T-helper 1 cell treated with Interleukin-12 subunit alpha and Interleukin-12 subunit beta and Interleukin-4 antibody, amounts not matched to agents 30 ng/mL and 1 ng/mL, for 36 hours (primary cell): Measurements from ENCODE around the gene FALEC. TPM values are rescaled to one million over a fixed set of nuclear protein-coding genes. Genes with fewer than 3 reads are reported as not detected.

ENCODE experiments used
- intact Hi-C: fragments of 100-400 bp; cut with micrococcal nuclease; formaldehyde crosslinking; loops from one replicate; pipeline ENCODE4 v1.15.1; 2024
- total RNA-seq: library from RNA; stranded (reverse); gene quantifications from 2 replicates; pipeline ENCODE4 v1.2.3, GENCODE V29; 2022

The FALEC gene
- total RNA-seq = not detected in 2 replicates

DNA sequence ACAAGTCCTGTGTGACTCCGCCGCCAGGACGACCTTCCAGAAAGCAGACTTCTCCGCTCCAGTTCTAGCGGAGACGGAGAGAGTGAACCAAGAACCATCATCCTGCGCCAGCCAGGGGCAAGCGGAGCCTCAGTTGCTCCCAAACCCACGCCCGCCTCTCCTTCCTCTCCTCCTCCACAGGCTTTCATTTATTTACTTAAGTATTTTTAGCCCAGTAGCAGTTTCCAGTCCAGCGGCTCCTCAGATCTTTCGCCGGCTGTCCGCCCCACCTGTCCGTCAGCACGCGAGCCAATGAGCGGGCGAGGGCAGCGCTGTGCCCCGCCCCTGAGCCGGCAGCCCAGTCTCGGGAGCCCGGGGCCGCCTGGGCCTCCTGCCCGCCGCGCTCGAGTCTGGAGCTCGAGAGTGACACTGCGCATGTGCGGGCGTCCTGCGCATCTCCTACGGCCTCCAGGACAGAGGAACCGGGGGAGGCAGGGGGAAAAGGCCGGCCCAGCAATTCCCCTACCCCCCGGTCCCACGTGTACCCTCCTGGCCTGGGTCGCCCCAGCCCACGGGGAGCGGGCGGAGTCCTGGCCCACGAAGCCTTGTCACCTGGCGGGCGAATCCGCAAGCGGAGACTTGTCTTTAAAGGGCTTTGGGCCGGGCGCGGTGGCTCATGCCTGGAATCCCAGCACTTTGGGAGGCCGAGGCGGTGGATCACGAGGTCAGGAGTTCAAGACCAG, at the start of gene FALEC:
FALEC (plus strand) TSS at position 425 of the 722 bp plus-strand sequence.
- intact Hi-C loops = loop anchor here (1.0 to 2.0 kb wide), 7 partner anchors 28 to 361 kb away; partner anchors contain the start of genes ARNT, MCL1, RPRD2 and TARS2

DNA sequence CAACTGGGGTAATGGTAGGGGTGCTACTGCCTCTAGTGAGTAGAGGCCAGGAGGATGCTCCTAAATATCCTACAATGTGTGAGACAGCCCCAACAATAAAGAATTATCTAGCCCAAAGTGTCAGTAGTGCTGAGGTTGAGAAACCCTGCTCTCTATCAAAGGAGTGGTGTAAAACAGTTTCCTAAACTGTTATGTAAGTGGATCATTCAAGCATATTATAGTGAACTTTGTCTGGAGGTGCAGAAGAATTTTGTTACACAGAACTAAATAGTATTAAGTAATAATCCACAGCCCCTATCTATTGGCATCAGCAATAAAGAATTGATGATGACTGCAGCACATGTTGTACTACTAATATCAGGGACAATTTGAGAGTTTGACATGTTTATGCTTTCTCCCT, 48.6 kb upstream of the FALEC start:
- intact Hi-C loops = no loop called here

DNA sequence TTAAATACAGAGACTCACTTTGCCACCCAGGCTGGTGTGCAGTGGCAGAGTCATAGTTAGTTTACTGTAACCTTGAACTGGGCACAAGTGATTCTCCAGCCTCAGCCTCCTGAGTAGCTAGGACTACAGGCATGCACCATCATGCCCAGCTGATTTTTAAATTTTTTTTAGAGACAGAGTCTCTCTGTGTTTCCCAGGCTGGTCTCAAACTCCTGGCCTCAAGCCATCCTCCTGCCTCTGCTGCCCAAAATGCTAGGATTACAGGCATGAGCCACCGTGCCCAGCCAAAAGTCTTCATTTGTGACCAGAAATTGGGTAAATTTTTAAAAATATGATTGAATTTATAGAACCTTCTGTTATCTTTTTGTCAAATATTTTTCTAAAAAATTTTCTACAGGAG, 46.3 kb upstream of the FALEC start:
- intact Hi-C loops = no loop called here

DNA sequence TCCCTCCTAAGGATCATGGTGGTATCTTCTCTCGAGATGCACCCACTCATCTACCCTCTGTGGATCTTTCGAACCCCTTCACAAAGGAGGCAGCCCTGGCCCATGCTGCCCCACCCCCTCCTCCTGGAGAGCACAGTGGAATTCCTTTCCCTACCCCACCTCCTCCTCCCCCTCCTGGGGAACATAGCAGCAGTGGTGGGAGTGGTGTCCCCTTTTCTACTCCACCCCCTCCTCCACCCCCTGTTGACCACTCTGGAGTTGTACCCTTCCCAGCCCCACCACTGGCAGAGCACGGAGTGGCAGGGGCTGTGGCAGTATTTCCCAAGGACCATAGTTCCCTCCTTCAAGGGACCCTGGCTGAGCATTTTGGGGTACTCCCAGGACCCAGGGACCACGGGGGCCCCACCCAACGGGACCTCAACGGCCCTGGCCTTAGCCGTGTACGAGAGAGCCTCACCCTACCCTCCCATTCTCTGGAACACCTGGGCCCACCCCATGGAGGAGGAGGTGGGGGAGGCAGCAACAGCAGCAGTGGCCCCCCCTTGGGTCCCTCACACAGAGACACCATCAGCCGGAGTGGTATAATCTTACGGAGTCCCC, 42.9 kb upstream of the FALEC start:
- intact Hi-C loops = no loop called here

DNA sequence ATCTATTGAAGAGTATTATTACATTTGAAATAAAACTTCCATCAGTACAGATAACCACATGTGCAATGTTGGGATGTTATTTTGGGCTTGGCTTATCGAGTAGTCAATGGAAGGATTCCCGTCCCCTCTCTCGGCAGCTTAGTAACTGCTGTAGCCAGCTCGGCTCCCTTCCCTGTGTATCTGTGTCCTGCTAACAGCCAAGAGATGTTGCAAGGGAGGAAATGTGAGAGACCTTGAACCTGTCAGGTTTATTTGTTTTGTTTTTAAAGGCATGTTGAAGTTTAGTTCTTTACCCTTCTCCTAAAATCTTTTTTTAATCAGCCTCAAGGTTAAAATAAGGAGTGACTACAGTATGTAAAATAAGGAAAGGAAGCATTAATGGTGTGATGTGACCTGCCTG, 41.9 kb upstream of the FALEC start:
- intact Hi-C loops = no loop called here

DNA sequence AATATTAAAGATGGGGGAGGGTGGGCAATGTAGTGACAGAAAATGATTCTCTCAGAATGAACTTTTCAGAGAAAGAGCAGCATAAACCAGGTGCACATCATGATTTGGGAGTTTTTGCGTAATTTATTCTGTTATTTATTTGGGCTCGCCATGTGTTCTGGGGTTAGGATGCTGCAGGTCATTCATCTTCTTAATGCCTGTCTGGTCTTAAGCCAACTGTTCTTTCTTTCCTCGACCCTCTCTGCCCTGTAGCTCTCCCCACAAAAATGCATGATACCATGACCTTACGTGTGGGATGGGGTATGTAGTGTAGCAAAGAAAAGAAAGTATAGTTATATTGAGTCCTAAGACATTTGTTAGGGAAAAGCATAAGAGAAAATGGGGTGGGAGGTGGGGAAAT, 40.7 kb upstream of the FALEC start:
- intact Hi-C loops = no loop called here

GRCh38 chr1:150476754-150477153, 38.8 kb upstream of the FALEC start:
- intact Hi-C loops = no loop called here

DNA sequence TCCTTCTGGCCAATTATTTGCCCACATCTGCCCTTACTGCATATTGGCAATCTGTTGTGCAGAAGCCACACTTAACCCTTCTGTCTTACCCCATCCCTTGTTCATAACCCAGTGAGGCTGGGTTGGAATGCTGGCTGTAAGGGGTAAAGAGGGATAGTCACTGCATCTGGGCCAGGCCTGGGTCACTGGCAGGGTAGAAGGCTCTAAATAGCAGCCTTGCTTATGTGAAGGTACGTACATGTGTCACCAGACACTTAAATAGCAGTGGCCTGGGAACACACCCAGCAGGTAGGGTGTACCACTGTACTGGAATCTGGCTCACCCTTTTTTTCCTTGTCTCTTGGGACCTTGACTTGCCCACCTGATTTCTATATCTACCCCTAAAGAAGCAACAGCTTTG, 38.2 kb upstream of the FALEC start:
- intact Hi-C loops = no loop called here

GRCh38 chr1:150477733-150478132, 37.8 kb upstream of the FALEC start:
- intact Hi-C loops = no loop called here

DNA sequence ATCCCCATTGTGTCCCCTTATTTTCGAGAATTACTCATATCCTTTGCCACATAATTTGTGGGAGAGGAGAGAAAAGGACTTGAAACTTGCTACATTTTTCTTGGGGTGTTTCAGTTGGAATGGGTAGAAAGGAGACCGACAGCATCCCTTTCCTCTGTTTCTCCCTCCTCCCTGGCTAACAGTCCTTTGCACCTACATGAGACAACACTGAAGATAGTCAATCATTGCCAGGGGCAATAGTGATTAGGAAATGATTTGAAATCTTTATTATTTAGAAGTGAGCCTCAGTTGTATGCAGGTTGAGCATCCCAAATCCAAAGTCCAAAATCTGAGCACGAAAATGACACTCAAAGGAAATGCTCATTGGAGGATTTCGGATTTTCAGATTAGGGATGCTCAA, 36.2 kb upstream of the FALEC start:
- intact Hi-C loops = no loop called here

GRCh38 chr1:150479927-150480352, 35.6 kb upstream of the FALEC start:
- intact Hi-C loops = loop anchor here (10.0 kb wide), 1 partner anchor 545 kb away; the partner anchor contains the start of gene MTMR11

DNA sequence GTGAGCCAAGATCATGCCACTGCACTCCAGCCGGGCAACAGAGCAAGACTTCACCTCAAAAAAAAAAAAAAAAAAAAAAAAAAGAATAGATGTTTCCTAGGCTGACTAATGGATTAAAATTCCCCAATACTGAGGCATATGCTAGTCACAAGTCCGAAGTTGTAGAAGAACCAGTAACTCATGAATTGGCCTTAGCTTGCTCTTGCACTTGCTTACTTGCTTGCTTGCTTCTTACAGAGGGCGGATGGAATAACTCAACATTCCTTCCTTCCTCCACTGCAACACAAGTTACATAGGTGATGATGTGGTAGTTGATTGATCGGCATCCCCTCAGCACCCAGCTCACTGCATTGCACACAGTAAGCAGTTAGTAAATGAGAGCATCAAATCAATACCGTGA, 31.1 kb upstream of the FALEC start:
- intact Hi-C loops = loop anchor here (10.0 kb wide), 1 partner anchor 550 kb away; the partner anchor contains the start of gene MTMR11

GRCh38 chr1:150484861-150485260, 30.7 kb upstream of the FALEC start:
- intact Hi-C loops = loop anchor here (5.0 to 10.0 kb wide), 3 partner anchors 62 to 572 kb away; partner anchors contain the start of genes ADAMTSL4, CDC42SE1 and MTMR11

DNA sequence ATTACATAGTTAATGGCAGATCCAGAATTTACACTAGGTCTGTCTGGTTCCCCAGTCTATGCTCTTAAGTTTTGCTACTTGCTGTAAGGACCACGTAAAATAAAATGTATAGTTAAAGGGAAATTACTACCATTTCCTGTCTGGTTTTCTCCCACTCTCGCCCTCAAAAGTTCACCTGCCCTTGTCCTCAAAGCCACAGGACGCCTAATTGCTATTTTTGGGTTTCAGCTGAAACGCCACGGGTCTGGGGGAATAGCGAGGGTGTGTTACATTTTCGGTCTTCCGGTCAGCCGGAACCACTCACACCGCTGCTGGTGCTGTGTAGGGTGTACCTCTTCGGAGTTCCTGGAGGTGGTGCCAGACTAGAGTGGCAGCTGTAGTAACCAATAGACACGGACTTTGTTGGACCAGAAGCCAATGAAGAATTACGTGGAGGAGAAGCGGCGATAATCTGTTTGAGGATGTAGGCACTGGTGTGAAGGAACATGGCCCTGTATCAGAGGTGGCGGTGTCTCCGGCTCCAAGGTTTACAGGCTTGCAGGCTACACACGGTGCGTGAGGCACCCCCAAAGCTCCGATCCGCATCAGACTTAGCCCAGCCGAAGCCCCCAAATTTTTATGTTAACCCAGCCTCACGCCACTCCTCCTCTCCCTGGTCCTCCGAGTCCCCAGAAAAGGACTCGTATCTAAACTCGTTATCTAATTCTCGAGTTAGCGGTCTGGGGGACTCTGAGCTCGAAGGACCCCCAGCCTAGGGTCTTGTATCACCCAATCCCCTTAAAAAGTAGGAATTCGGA, 28.4 kb upstream of the FALEC start, which contains the start of gene TARS2:
TARS2 (plus strand) TSS at position 454 of the 797 bp plus-strand sequence; CDS start at position 486, 32 bp downstream.
- intact Hi-C loops = loop anchor here (1.0 to 10.0 kb wide), 15 partner anchors 28 to 570 kb away; partner anchors contain the start of genes ADAMTSL4, CDC42SE1, CERS2 and ENSA

DNA sequence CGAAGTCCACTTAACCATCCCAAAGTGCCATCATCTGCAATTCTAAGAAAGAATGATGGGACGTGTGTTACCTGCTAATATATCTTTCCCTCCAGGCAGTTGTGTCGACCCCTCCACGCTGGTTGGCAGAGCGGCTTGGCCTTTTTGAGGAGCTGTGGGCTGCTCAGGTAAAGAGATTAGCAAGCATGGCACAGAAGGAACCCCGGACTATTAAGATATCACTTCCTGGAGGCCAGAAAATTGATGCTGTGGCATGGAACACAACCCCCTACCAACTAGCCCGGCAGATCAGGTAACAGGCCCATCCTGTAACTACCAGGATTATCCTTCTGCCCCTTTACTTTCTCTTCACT, 27.8 kb upstream of the FALEC start:
- intact Hi-C loops = loop anchor here (1.0 to 10.0 kb wide), 15 partner anchors 28 to 570 kb away; partner anchors contain the start of genes ADAMTSL4, CDC42SE1, CERS2 and ENSA

- intact Hi-C loops = no loop called here
These were observed 22.4 kb upstream of the FALEC start for GRCh38 chr1:150493175-150493574.

DNA sequence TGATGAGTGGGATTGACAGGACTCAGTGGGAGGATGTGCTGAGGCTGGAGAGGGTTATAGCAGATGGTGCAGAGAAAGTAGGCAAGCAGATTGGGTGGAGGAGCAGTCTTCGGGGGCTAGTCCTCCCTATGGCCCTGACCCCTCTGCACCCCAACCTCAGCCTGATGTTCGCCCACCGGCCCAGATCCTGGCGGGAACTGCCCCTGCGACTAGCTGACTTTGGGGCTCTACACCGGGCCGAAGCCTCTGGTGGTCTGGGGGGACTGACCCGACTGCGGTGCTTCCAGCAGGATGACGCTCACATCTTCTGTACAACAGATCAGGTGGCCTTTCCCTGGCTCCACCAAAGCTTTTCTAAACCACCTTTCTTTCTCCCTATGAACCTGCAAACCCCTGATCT, 17.2 kb upstream of the FALEC start:
- intact Hi-C loops = no loop called here

- intact Hi-C loops = no loop called here
These were observed 10.1 kb upstream of the FALEC start for GRCh38 chr1:150505431-150505830.

- intact Hi-C loops = loop anchor here (2.0 kb wide), 1 partner anchor 43 kb away; no protein-coding TSS in a partner anchor
These were observed 7.4 kb upstream of the FALEC start, which contains the start of gene ECM1 for GRCh38 chr1:150507912-150508864. ECM1 (plus strand) TSS chr1:150508109; CDS start chr1:150508210, 101 bp downstream.

DNA sequence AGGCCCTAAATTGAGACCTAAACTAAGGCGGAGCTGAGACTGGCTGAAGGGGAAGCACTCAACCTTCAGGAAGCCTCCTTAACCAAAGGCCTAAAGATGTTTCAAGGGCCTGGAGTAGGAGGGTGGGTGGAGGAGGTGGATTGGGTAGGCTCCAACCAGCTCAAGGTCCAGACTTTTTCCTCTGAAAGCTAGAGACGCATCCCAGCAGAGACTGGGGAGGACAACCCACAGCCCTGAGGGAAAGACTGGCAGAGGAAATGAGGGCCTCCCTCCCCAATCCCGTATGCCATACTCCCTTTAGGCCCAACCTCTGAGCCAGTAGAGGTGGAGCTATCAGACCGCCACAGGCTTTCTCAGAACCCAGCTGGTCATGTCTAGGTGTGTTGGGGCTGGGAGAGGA, 6.6 kb upstream of the FALEC start:
- intact Hi-C loops = no loop called here
